GM19452 (cell line): ENCODE data around the gene ALOXE3.
A peak's percentile ranks its signal among the peaks of the same experiment; 100 is the strongest.
"Not testable (repeated sequence)": the region's sequence is repeated elsewhere in the genome, so short reads cannot be mapped to it uniquely, and the experiment has no call there.

Experiments used
- ATAC-seq: cut with Tn5 transposase; IDR thresholded peaks from one replicate; pipeline ENCODE4 v1.9.1; 2021; ENCODE audit not compliant: unreplicated experiment

ALOXE3 gene

DNA sequence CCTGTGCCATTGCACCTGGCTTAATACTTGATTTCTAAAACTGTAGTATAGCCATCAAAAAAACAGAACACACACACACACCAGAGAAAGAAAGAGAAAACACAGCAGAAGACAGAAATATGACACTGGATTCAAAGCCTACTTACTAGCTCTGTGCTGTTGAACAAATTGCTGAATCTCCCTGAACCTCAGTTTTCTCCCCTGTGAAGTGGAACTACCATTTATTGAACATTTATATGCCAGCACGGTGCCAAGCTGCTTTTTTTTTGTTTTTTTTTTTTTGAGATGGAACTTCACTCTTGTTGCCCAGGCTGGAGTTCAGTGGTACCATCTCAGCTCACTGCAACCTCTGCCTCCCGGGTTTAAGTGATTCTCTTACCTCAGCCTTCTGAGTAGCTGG, 17.6 kb downstream of the ALOXE3 start:
- ATAC-seq: no peak

DNA sequence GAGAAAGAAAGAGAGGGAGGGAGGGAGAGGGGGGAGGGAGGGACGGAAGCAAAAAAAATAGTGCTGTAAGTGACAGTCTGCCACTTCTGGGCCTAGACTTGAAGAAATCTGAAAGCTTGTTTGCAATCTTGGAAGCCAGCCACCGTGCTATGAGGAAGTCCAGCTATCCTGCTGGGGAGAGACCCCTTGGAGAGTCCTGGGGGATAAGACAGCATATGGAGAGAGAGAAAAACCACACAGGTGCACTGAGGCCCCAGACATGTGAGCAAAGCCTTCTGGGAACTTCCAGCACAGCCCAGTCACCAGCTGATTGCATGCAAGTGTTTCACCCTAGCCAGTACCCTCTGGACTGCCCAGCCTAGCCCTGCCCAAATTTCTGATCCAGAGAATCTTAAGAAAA, 18.2 kb downstream of the ALOXE3 start:
- no peak for ATAC-seq

DNA sequence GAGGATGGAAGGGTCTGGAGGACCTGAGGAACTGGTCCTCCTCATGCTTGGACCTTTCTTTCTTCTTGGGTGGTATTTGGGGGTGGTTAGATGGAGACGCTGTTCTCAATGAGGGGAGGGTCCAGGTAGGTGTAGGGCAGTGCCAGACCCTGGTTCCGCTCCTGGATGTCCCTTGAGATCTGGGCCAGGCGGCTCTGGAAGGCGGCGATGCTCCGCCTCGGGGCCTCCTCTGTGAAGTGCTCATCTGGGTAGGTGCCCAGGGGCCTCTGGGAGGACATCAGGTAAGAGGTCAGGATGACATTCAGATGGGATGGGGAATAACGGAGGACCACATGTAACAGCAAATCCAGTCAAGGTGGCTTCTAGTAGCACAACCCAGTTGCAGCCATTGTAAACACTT, 21.8 kb downstream of the ALOXE3 start:
- ATAC-seq: no peak

DNA sequence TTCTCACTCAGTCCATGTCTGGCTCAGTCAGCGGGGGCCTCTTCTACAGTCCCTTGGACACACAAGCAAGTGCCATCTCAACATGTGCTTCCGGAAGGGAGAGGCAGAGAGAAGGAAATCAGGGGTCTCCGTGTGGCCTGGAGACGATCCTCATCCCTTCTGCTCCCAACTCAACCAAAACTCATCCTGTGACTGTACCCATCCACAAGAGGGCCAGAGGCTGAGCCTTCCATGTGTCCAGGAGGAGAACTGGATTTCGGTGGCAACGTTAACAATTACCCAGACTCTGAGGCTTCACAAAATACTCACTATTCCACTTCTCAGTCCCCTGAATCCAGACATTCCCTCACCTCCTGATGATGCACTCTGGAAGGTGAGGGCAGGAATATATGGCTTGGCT, 23.0 kb downstream of the ALOXE3 start:
- no peak for ATAC-seq

DNA sequence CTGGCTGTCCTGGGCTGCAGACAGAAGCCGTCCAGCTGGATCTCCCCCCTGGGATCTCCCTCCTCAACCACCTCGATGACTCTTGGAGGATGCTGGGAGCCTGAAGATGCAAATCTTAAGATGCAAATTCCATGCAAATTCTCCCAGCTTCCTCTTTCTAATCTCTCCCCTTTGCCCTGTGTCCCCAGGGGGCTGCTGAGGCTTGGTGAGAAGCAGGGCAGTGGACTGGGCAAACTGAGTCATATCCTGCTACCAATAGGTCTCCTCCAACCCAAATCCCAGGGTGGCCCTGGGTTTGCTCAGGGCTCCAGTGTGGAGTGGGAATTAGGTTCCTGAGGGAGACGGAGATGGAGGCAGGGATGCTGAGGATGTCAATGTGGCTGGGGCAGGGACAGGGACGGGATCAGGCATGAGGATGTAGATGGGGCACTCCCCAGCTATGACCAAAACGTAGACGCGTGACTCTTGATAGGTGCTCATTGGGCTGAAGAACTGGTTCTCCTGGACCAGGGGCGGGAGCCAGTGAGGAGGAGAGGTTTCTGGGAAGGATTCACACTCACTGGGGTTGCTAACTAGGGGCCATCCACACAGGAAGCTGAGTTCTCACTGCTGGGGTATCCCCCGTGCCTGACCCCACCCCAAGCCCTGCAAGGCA, 27.2 kb downstream of the ALOXE3 start:
- peak; percentile 55 for ATAC-seq

DNA sequence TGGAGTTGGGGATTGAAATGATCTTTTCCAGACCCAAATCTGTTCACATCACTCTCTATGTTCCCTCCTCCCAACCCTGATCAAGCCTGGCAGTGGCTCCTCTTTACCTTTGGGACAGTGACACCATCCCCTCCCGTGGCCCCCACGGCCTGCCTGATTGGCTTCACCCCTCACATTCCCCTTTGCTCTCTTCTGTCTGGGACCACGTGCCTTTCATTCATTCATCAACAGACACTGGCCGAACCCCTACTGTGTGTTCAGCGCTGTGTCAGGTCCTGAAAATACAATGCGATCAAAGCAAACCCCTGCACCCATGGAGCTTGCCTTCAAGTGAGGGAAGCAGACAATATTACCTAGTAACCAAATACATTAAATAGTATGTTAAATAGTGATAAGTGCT, 28.6 kb downstream of the ALOXE3 start:
- ATAC-seq: no peak

DNA sequence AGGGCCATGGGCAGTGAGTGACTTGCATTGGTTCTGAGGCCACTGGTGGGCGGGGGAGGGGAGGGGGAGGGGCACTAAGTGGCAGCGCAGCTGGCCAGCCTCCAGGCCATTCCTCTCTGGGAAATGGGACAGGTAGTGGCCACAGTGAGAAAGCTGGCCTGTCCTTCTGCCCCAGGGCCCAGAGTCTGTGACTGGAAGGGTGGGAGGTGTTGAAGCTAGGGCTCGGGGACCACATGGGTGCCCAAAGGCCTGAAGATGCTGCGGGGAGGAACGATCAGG, 30.4 kb downstream of the ALOXE3 start:
- ATAC-seq: no peak

DNA sequence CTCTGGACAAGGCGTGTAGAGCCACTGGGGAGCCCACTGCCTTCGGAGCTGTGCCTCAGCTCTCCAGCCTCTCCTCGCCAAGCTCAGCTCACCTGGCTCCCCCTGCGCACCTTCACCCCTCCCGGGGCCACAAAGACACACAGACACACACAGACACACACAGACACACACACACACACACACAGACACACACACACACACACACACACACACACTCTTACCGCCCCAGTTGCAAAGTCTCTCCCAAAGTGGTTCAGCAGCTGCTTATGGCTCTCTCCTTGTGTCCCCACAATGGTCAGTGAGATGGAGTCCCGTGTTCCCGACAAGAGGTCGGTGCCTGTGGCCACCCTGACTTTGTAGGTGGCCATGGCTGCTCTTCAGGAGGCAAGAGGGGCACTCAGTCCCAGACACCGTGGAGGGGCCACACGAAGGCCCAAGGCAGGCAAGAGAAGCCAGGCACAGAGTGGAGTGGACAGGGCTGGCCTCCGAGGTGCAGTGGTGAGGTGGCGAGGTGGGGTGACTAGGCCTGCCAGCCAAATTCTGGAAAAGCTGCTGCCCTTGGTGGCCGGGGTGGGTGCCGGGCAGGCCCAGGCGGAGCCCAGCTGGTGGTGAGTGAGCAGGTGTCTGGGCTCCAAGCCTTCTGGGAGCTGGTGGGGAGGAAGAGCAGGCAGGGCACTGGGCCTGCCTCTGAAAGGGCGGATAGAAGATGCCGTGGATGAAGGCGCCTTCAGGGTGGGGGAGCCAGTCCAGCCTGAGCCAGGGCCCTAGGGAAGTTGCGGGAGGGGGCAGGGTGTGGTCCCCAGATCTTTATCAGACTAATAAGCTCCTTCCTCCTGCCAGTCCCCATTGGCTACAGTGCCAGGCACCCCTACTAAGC, 31.0 kb downstream of the ALOXE3 start, which contains the start of gene ALOX12B:
TSS of gene ALOX12B (minus strand) at position 642 of the 877 bp plus-strand sequence. CDS start at position 368, 274 bp downstream.
- ATAC-seq: no peak

DNA sequence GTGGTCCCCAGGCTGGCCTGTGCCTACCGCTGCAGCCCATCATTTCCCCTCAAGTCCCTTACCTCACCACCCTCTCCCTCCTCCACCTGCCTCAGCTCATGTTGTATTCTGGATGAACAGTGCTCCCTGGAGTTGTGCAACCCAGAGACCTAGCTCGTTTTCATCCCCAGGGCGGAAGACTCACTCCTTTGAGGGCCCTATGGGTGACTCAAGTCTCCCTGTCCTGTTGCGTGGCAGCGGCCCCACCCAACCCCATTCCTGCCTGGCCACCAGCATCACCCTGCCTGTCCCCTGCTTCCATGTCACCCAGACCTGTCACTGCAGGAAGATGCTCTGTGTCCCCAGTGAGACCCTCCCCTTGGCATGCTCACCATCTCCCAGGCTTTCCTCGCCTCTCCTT, 34.1 kb downstream of the ALOXE3 start:
- ATAC-seq: no peak

DNA sequence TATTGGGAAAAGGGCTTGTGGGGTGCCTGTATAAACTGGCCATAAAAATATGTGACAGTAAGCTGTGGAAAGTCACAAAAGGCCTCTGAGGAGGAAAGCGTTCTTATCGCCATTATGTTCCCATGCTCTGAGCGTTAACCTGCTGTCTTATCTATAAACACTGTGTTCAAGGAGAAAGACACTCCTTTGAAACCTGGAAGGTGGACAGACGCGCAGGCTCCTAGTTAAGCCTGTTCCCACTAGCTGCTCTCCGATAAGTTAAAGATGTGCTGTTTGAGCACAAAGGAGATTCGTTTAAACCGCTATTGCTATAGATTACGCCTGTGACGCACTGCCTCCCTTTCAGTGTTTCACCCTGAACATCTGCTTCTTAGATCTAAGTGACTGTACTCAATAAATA, 36.0 kb downstream of the ALOXE3 start:
- no peak for ATAC-seq

DNA sequence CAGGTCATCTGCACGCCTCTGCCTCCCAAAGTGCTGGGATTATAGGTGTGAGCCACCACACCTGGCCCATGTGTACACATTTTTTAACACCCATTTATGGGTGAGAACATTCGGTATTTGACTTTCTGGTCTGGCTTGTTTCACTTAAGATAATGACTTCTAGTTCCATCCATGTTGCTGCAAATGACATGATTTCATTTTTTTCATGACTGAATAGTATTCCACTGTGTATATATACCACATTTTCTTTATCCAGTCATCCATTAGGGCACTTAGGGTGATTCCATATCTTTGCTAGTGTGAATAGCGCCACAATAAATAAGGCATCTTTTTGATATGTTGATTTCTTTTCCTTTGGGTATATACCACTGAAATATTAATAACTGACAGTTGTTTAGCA, 36.4 kb downstream of the ALOXE3 start:
- ATAC-seq: no peak

DNA sequence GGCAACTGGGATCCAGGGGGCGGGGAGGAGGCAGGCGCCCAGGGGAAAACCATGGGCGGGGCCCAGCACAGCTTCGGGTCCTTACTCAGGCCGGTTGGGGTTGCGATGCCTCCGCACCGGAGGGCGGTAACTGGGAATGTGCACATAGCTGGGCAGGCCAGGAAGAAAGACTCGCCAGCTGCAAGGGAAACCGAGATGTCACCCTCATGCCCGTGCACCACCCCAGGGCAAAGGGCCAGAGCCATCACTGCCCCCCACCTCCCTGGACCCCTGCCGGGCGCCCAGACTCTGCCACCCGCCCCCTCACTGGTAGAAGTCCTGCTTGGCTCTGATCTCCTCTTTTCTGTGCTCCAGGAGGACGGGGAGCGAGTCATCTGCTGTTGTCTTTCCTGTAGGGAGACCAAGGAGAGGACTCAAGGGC, 37.5 kb downstream of the ALOXE3 start:
- ATAC-seq: no peak

DNA sequence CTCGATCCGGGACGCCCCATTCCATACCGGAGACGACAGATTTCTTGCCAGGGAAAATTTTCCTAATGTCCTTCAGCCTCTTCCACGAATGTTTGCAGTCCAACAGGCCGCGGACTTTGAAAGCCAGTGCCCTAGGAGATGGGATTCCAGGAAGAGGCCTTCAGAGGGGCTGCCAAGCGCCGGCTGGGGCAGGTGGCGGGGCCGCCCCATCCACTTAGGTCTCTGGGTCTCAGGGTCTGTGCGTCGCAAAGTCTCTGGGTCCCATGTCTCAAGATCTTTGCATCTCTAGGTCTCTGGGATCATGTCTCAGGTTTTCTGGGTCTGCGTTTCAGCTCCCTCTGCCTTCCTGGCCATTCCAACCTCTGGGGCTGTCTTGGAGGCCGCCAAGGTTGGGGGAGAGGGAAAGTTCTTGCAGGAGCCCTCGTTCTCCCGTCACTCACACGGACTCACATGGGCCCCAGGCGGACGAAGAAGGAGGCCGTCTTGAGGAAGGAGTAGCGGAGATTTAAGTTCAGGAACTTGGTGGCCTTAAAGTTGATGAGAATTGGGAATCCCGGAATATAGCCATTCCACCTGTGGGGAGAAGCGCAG, 38.0 kb downstream of the ALOXE3 start:
- no peak for ATAC-seq

DNA sequence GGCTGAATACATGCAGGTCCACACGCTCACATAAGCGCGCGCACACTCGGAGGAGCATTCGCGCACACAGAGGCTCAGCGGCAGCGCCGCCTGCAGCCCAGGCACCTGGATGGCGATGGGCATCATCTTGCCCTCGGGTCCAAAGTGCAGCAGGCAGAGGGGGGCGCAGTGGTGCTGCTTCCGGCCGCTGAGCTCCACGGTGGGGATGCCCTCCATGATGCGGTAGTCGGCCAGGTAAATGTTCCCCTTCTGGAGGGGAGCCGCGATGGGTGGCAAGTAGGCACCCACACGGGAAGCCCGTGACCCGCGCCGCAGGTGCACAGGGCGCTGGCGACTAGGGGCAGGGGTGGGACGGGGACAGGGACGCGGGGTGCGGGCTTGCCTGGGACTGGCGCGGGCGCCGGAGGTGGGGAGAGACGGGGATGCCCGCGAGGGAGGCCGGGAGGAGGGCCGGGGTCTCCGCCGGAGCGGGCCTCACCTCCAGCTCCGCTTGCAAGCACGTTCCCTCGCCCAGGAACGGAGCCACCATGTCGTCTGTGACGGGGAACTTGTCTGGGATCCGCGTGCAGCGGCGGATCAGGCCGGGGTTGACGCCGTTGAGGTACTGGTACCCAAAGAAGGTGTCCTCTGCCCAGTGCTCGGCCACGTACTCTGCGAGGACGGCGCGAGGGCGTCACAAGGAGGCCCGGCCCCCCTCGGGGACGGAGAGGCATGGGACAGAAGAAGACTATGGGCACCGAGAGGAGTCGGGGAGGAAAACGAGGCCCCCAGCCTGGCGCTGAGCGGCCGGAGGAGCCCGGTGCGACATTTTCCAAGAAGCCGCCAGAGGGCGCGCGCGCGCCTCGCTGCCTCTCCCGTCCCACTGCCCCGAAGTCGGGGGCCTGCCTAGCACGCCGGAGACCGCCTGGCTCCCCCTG, 38.8 kb downstream of the ALOXE3 start:
- ATAC-seq: peak; percentile 71

DNA sequence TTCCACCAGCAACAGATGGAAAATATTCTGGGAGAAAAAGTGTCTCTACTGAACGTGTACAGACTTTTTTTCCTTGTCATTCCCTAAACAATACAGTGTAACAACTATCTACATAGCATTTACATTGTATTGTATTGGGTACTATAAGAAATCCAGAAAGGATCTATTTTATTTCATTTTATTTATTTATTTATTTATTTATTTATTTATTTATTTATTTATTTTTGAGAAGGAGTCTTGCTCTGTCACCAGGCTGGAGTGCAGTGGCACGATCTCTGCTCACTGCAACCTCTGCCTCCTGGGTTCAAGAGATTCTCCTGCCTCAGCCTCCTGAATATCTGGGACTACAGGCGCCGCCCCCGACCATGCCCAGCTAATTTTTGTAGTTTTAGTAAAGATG, 40.4 kb downstream of the ALOXE3 start:
- not testable (repeated sequence) for ATAC-seq

DNA sequence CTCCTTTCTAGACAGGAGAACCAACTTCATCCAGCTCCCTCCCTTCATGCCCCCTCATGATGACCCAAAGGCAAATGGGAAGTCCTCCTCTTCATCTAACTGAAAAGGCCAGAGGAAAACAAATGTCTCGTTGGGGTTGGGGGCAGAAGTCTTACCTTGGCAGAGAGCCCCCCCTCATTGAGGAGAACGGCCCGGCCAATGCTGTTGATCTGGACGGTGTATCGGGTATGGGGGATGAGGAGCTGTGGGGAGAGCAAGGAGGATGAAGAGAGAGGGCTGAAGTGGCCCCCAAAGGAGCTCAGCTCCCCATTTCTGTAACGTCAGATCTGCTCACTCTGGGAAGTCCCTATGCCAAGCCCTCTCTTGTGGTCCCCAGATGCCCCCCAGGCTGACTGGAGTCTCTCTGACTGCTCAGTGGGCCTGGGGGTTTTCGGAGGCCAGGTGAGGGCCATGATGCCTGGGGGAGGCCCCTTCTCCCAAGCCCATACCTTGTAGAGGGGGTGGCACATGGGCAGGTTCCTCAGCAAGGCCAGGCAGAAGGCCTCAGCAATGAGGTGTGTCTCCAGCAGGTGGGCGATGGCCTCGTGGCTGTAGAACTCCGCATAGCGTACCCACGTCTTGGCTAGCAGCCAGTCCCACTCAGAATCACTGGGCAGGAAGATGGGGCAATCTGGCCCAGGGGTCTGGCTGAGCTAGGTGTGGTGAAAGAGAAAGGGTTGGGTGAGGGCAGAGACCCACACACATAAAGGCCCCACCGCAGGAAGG, 41.6 kb downstream of the ALOXE3 start:
- ATAC-seq: no peak

DNA sequence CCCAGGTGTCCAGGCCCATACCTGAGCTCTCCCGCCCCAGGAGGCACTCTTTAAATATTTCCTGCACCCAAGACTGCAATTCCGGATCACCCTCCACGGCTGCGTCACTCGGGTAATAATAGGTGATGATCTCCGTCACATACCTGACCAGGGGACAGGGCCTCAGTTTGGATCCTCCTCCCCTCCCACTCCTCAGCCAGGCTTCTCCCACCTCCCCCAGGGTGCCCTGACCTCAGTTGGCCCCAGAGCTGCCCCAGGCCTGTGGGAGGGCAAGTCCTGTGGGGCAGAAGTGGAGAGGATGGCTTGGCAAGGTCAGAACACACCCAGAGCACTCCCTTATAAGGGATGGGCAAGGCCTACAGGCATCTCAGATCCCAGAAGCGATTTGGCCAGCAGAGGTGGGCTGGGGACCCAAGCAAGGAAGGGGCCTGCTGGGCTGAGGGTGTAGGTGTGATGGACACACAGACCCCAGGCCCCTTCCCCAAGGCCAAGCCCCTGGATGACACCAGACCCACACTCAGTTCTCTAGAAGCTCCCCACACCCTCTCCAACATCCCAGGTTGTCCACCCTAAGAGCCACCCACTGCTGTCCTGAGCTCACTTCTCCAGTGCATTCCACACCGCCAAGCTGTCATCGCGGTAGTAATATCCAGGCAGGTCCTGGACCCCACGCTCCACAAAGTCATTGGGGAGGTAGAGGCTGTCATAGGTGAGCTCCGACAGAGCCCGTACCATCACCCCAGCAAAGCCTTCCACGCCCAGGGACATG, 42.6 kb downstream of the ALOXE3 start:
- ATAC-seq: no peak

DNA sequence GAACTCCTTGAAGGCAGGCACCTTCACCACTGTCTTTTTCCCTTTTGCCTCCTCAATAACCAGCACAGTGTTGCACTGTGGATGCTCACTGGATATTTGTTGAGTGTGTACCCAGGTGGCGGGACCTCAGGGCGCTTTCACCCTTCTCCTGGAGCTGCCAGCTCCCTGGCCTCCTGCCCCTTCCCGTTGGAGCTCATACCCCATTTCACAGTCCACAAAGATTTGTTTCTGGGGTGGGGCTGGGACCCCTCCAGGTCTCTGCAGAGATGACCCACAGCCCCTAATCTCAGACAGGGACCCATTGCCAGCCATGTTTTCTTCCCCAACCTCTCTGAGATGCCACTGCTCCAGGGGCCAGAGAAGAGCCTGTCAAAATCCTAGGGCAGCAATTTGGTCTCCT, 43.2 kb downstream of the ALOXE3 start:
- ATAC-seq: no peak

DNA sequence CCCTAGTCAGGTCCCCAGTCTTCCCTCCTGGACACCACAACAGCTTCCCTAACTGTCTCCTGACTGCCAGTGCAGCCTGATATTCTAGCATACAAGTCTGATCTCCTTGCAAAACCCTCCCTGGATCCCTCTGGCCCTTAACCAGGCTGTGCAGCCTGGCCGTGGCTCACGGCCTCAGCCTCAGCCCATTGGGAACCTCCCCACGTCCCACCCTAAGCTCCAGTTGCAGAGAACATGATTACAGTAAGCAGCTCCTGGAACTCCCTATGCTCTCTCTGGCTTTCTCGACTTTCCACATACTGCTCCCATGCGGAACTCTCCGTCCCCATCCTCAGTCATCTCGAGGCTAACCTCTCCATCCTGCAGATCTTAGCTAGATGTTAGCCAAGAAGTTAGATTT, 43.8 kb downstream of the ALOXE3 start:
- no peak for ATAC-seq
